Loucy (cell line): ENCODE data around the gene LILRB5.

Experiments used
- EZH2phosphoT487 ChIP-seq: fragments of 200-600 bp; IDR thresholded peaks from 2 replicates; pipeline ENCODE4 v1.6.1; 2018; ENCODE audit warnings: antibody characterized with exemption, mild to moderate bottlenecking, moderate library complexity, borderline replicate concordance
- TF ChIP-seq, protein P1 (sequence below): fragments of 200-600 bp; sonication (generic); conservative IDR thresholded peaks from 2 replicates; pipeline ENCODE4 v1.5.1; 2014; ENCODE audit warnings: mild to moderate bottlenecking, antibody characterized with exemption, low read length

DNA sequence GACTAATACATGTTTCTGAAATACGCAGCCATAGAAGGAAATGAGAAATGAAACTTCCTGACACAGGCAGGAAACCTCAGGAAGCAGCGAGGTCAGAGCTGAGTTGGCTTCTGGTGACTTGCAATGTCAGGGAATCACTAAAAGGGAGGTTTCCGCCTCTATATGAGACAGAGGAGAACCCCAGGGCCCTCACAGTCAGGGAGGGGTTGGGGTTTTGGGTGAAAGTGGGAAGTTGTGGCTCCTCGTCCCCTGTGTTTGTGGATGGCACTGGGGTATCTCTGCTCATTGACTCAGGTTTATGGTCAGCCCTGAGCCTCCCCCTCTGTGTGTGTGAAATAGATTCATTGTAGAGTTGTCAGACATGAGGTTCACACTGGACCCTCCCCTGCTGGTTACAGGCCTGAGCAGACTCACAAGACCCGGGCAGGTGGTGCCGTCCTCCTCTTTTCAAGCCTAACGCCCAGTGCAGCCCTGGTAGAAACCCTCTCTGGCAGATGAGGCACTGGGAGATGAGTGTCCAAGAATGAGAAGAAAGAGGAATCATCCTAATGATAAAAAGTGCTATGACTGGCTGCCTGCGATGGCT, 9.0 kb downstream of the LILRB5 start:
- TF ChIP-seq, protein P1, sequence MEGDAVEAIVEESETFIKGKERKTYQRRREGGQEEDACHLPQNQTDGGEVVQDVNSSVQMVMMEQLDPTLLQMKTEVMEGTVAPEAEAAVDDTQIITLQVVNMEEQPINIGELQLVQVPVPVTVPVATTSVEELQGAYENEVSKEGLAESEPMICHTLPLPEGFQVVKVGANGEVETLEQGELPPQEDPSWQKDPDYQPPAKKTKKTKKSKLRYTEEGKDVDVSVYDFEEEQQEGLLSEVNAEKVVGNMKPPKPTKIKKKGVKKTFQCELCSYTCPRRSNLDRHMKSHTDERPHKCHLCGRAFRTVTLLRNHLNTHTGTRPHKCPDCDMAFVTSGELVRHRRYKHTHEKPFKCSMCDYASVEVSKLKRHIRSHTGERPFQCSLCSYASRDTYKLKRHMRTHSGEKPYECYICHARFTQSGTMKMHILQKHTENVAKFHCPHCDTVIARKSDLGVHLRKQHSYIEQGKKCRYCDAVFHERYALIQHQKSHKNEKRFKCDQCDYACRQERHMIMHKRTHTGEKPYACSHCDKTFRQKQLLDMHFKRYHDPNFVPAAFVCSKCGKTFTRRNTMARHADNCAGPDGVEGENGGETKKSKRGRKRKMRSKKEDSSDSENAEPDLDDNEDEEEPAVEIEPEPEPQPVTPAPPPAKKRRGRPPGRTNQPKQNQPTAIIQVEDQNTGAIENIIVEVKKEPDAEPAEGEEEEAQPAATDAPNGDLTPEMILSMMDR, result no peak
- no peak for TF ChIP-seq EZH2phosphoT487
